Memory B cell (primary cell): ENCODE results near the gene FLT1.

Experiments
- ATAC-seq: fragments of 150-1000 bp; cut with Tn5 transposase; 2 replicates; pipeline ENCODE4 v1.10.0; 2021; ENCODE audit warnings: low read depth, mild to moderate bottlenecking, moderate library complexity
- DNase-seq, 2 donors: peaks; one replicate each; pipeline ENCODE4 v3.0.0; 2022; ENCODE audit warnings: low spot score in 2 of 2
- H3K27ac Mint-ChIP-seq: one replicate; pipeline ENCODE4 v1.8.0; 2022; ENCODE audit warnings: mild to moderate bottlenecking, moderate library complexity, mixed read lengths
- H3K27me3 Mint-ChIP-seq: one replicate; pipeline ENCODE4 v1.8.0; 2022; ENCODE audit warnings: mixed read lengths
- H3K36me3 Mint-ChIP-seq: one replicate; pipeline ENCODE4 v1.8.0; 2022; ENCODE audit warnings: mild to moderate bottlenecking, mixed read lengths
- H3K4me1 Mint-ChIP-seq: one replicate; pipeline ENCODE4 v1.8.0; 2022; ENCODE audit warnings: mixed read lengths
- H3K4me3 Mint-ChIP-seq: one replicate; pipeline ENCODE4 v1.8.0; 2022; ENCODE audit warnings: mild to moderate bottlenecking, moderate library complexity, mixed read lengths
- H3K9me3 Mint-ChIP-seq: one replicate; pipeline ENCODE4 v1.8.0; 2022; ENCODE audit warnings: mixed read lengths

The FLT1 gene

DNA sequence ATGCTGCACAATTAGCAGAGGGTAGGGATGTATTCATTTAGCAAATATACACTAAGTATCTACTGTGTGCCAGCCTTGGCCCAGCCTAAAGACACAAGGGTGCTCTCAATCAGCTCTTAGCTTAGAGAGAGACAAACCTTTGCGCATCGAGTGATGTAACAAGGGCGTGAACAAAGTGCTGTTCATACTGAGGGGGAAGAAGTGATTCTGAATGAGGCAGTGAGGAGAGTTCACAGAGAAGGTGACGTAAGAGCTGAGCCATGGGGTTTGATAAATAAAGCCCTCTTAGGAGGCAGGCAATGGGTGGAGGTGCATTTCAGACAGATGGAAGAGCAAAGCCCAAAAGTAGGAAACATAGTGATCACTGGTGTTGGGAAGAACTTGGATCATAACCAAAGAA is 68.5 kb downstream of the FLT1 start:
- ATAC-seq, result no peak
- Mint-ChIP-seq H3K4me3 (no peak overlapping the region), H3K36me3 (peaks cover 4% of the 10 kb centered on the region), H3K4me1 (peaks cover 23% of the 10 kb centered on the region), H3K27me3 (peaks cover 2% of the 10 kb centered on the region), H3K27ac (no peak overlapping the region), H3K9me3 (no peaks in the 10 kb centered on the region)
- DNase-seq, result no peak

DNA sequence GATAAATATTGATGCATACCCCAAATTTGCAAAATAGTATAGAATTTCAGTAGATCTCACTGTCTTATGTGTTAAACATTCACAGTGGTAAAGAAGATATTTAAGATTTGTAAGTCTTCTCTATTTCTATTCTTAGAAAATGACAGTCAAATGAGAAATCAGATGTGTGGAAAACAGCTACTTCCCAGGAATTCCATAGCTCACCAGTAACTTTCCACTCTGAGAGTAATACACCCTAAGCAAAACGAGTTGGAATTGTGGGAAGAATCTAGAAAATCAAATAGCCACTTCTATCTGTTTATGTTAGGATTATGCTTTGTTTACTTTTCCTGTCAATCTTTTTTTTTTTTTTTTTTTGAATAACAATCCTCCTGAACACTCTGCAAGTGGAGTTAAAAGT is 69.1 kb downstream of the FLT1 start:
- Mint-ChIP-seq H3K4me1 (peaks cover 23% of the 10 kb centered on the region), H3K9me3 (no peaks in the 10 kb centered on the region), H3K27me3 (peaks cover 2% of the 10 kb centered on the region), H3K4me3 (no peak overlapping the region), H3K36me3 (peaks cover 4% of the 10 kb centered on the region), H3K27ac (no peak overlapping the region)
- ATAC-seq, result no peak
- no peak for DNase-seq

DNA sequence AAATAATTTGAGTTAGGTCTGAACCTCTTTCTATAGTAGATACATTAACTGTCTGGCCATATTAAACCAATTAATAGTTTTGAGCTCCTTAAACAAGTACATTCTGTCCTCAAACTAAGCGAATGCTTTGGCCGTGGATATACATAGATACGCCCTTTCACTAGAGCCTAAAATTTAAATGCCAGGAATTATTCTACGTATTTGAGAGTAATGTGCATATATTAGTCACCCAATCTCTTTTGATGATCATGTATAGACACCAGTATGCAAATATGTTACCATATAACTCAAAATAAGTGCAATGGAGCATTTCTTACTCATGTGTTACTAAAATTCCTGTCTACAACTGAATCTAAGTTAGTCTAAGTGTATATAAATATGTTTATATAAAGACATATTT is 70.4 kb downstream of the FLT1 start:
- peaks cover 2% of the 10 kb centered on the region for H3K27me3 Mint-ChIP-seq
- peaks cover 4% of the 10 kb centered on the region for H3K36me3 Mint-ChIP-seq
- H3K4me1 Mint-ChIP-seq, result peaks cover 16% of the 10 kb centered on the region
- no peak overlapping the region for H3K27ac Mint-ChIP-seq
- no peaks in the 10 kb centered on the region for H3K9me3 Mint-ChIP-seq
- H3K4me3 Mint-ChIP-seq, result no peak overlapping the region
- no peak for DNase-seq
- ATAC-seq, result no peak

DNA sequence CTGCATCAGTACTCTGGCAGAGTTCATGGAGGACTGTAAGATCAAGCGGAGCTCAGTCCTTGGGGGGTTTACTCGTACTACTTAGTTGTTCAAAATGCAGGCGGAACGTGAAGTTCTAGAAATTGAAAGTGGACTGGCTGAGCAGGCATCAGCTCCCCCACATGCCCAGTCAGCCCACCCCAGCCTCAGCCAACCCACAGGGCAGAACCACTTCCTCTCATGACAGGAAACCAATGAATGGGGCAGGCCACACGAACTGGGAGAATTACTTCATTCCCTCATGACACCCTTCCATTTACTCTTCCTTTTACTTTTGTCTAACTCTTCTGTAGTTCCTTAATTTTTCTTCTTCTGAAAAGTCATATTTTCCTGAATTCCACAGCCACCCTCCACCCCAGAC is 71.9 kb downstream of the FLT1 start:
- Mint-ChIP-seq H3K4me1 (peaks cover 15% of the 10 kb centered on the region), H3K9me3 (no peaks in the 10 kb centered on the region), H3K36me3 (peaks cover 4% of the 10 kb centered on the region), H3K4me3 (peak overlapping the region; percentile 58), H3K27ac (peak overlapping the region; percentile 74), H3K27me3 (peaks cover 2% of the 10 kb centered on the region)
- ATAC-seq (peak; percentile 99), DNase-seq (peak; percentile 13 to 34)

GRCh38 chr13:28421676-28422410 is 73.1 kb downstream of the FLT1 start:
- no peak overlapping the region for H3K27ac Mint-ChIP-seq
- peak overlapping the region; percentile 58 for H3K4me3 Mint-ChIP-seq

DNA sequence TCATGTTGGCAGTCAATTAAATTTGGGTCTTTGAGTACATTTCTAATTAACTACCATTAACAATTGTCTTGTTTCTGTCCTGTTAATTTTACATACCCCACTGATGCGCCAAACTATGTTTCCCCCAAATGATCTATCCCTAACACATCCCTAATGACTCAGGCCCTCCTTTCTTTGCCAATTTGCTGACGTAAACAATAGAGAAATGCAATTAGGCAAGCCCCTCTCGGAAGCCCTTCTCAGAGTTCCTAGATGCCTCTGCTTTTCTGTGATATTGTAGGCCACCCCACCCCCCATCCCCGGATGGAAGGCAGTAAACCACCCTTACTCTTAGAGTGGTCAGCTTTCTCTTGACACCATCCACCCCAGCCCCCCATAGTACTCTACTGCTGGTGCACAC is 74.2 kb downstream of the FLT1 start:
- peaks cover 15% of the 10 kb centered on the region for H3K4me1 Mint-ChIP-seq
- no peak overlapping the region for H3K27ac Mint-ChIP-seq
- no peak overlapping the region for H3K4me3 Mint-ChIP-seq
- DNase-seq (no peak), ATAC-seq (no peak)
- H3K9me3 Mint-ChIP-seq, result no peaks in the 10 kb centered on the region
- H3K27me3 Mint-ChIP-seq, result no peaks in the 10 kb centered on the region
- H3K36me3 Mint-ChIP-seq, result no peaks in the 10 kb centered on the region

More at GRCh38 chr13:28421676-28422410, 73.1 kb downstream of the FLT1 start:
- Mint-ChIP-seq H3K27me3 (peaks cover 2% of the 10 kb centered on the region), H3K4me1 (peaks cover 15% of the 10 kb centered on the region), H3K9me3 (no peaks in the 10 kb centered on the region), H3K36me3 (peaks cover 4% of the 10 kb centered on the region)
- DNase-seq (no peak), ATAC-seq (no peak)

- Mint-ChIP-seq H3K27ac (no peak overlapping the region), H3K4me1 (no peaks in the 10 kb centered on the region), H3K36me3 (no peaks in the 10 kb centered on the region), H3K27me3 (no peaks in the 10 kb centered on the region), H3K9me3 (no peaks in the 10 kb centered on the region), H3K4me3 (no peak overlapping the region)
- peak; percentile 73 for ATAC-seq
- no peak for DNase-seq
Measured at GRCh38 chr13:28415994-28416421, 78.9 kb downstream of the FLT1 start.

DNA sequence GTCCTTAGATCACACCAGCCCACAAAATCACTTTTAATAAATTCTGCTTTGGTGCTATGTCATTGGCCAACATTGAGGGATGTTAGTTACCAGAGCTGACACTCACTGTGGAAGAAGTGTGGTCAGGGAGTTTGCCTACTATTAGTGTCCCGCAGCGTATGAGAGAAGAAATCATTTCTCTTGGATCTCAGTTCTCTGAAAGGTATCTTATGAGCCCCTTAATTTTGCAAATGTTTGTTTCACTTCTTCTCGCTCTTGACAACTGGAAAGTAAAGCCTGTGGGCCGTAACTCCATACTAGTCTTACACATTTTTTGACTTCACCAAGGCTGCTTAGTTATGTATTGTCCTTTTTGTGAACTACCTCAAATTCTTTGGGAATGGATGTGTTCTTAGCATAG is 80.9 kb downstream of the FLT1 start:
- no peak for ATAC-seq

GRCh38 chr13:28412981-28413380 is 81.9 kb downstream of the FLT1 start:
- H3K4me3 Mint-ChIP-seq, result no peak overlapping the region
- H3K27ac Mint-ChIP-seq, result no peak overlapping the region
- H3K27me3 Mint-ChIP-seq, result no peaks in the 10 kb centered on the region
- H3K4me1 Mint-ChIP-seq, result peaks cover 2% of the 10 kb centered on the region
- no peaks in the 10 kb centered on the region for H3K36me3 Mint-ChIP-seq
- no peak for DNase-seq
- H3K9me3 Mint-ChIP-seq, result no peaks in the 10 kb centered on the region
- ATAC-seq, result no peak

More for the DNA sequence above, 80.9 kb downstream of the FLT1 start:
- no peaks in the 10 kb centered on the region for H3K27me3 Mint-ChIP-seq
- no peaks in the 10 kb centered on the region for H3K36me3 Mint-ChIP-seq
- H3K27ac Mint-ChIP-seq, result no peak overlapping the region
- DNase-seq, result no peak
- no peak overlapping the region for H3K4me3 Mint-ChIP-seq
- no peaks in the 10 kb centered on the region for H3K4me1 Mint-ChIP-seq
- no peaks in the 10 kb centered on the region for H3K9me3 Mint-ChIP-seq

GRCh38 chr13:28411831-28412353 is 83.0 kb downstream of the FLT1 start:
- H3K36me3 Mint-ChIP-seq, result no peaks in the 10 kb centered on the region
- peaks cover 2% of the 10 kb centered on the region for H3K4me1 Mint-ChIP-seq
- no peak overlapping the region for H3K27ac Mint-ChIP-seq
- ATAC-seq (no peak), DNase-seq (no peak)
- no peaks in the 10 kb centered on the region for H3K9me3 Mint-ChIP-seq
- no peaks in the 10 kb centered on the region for H3K27me3 Mint-ChIP-seq
- no peak overlapping the region for H3K4me3 Mint-ChIP-seq

GRCh38 chr13:28410096-28410495 is 84.8 kb downstream of the FLT1 start:
- ATAC-seq (no peak), DNase-seq (no peak)
- Mint-ChIP-seq H3K27ac (no peak overlapping the region), H3K36me3 (no peaks in the 10 kb centered on the region), H3K27me3 (no peaks in the 10 kb centered on the region), H3K4me1 (peaks cover 2% of the 10 kb centered on the region), H3K4me3 (no peak overlapping the region), H3K9me3 (no peaks in the 10 kb centered on the region)

- DNase-seq (no peak), ATAC-seq (no peak)
- no peak overlapping the region for H3K4me3 Mint-ChIP-seq
- no peaks in the 10 kb centered on the region for H3K9me3 Mint-ChIP-seq
- no peaks in the 10 kb centered on the region for H3K27me3 Mint-ChIP-seq
- H3K4me1 Mint-ChIP-seq, result peaks cover 2% of the 10 kb centered on the region
- H3K27ac Mint-ChIP-seq, result no peak overlapping the region
- no peaks in the 10 kb centered on the region for H3K36me3 Mint-ChIP-seq
Measured at GRCh38 chr13:28409648-28410047, 85.3 kb downstream of the FLT1 start.

DNA sequence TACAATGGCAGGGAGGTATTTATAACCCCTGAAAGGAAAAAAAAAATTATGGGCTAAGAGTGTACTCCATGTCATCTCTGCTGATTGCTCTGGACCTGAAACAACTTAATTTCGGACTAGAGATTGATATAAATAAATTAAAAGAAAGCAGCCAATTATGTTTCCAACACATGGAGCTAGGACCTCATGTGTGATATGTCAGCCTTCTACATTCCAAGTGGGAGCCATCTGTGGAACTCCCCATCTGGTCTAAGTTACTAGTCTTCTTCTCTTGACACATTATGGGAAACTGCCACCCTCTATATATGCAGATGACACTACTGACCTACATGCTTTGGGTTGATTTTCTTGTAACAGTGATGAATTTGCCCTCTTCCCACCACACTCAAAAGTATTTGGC is 86.1 kb downstream of the FLT1 start:
- no peak for ATAC-seq
- no peaks in the 10 kb centered on the region for H3K27me3 Mint-ChIP-seq
- peaks cover 2% of the 10 kb centered on the region for H3K4me1 Mint-ChIP-seq
- no peaks in the 10 kb centered on the region for H3K9me3 Mint-ChIP-seq
- DNase-seq, result no peak
- no peaks in the 10 kb centered on the region for H3K36me3 Mint-ChIP-seq
- H3K4me3 Mint-ChIP-seq, result no peak overlapping the region
- no peak overlapping the region for H3K27ac Mint-ChIP-seq

DNA sequence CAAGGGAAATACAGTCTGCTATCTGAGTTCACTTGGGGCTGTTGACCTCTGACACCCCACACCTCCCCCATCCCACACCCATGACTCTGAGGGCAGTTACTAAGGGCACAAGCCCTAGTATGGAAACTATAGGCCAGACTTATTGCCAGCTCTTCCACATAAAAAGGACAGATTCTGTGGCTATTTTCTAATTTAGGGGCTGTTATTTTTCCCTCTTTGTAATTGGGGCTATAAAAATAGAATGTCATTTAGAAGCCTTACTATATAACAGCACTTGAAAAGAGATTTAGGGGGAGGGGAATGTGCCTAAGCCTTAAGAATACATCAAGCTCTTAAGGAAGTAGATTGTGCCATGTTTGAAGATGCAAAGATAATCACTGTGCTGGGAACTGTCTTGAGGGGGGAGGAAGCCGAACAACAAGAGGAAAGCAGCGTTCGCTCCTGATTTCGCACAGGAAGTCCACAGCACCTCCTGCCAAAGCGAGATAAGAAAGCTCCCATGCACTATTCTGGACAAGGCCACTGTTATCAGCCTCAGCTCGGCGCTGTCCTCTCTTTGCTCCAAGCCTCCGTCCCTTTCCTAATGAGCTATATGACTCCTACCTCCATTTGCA is 86.6 kb downstream of the FLT1 start:
- peaks cover 2% of the 10 kb centered on the region for H3K4me1 Mint-ChIP-seq
- ATAC-seq (no peak), DNase-seq (no peak)
- H3K27me3 Mint-ChIP-seq, result no peaks in the 10 kb centered on the region
- no peaks in the 10 kb centered on the region for H3K36me3 Mint-ChIP-seq
- no peak overlapping the region for H3K27ac Mint-ChIP-seq
- H3K4me3 Mint-ChIP-seq, result no peak overlapping the region
- H3K9me3 Mint-ChIP-seq, result no peaks in the 10 kb centered on the region
